Effector memory CD4-positive, alpha-beta T cell (primary cell): ENCODE results near the gene MOB1B.
"Not testable (repeated sequence)": the region's sequence is repeated elsewhere in the genome, so short reads cannot be mapped to it uniquely, and the experiment has no call there.

Source experiments
- DNase-seq, 3 donors: peaks; one replicate each; pipeline ENCODE4 v3.0.0-alpha.2; 2020
- H3K27ac ChIP-seq: 2 replicates; pipeline ENCODE4 v1.7.0; 2013; ENCODE audit warnings: mild to moderate bottlenecking, low read length, moderate library complexity; ENCODE audit not compliant: insufficient read depth, poor library complexity, severe bottlenecking
- H3K27me3 ChIP-seq: replicated peaks from 2 replicates; pipeline ENCODE4 v1.7.0; 2013; ENCODE audit warnings: mild to moderate bottlenecking, low read length; ENCODE audit not compliant: insufficient read depth, control insufficient read depth, poor library complexity, severe bottlenecking
- H3K36me3 ChIP-seq: 2 replicates; pipeline ENCODE4 v1.7.0; 2013; ENCODE audit warnings: mild to moderate bottlenecking, low read length, moderate library complexity; ENCODE audit not compliant: control insufficient read depth, insufficient read depth
- H3K4me1 ChIP-seq: 2 replicates; pipeline ENCODE4 v1.7.0; 2013; ENCODE audit warnings: low read length, mild to moderate bottlenecking; ENCODE audit not compliant: control insufficient read depth, insufficient read depth, poor library complexity, severe bottlenecking
- H3K4me3 ChIP-seq: 2 replicates; pipeline ENCODE4 v1.7.0; 2013; ENCODE audit warnings: low read length, low read depth, mild to moderate bottlenecking; ENCODE audit not compliant: insufficient read depth, poor library complexity, severe bottlenecking
- H3K9me3 ChIP-seq: 2 replicates; pipeline ENCODE4 v1.7.0; 2013; ENCODE audit warnings: mild to moderate bottlenecking, low read length, moderate library complexity; ENCODE audit not compliant: control insufficient read depth

The MOB1B gene

GRCh38 chr4:70885174-70885573, 17.0 kb upstream of the MOB1B start:
- H3K4me1 ChIP-seq, result no peaks in the 10 kb centered on the region
- DNase-seq, result no peak
- H3K36me3 ChIP-seq, result no peaks in the 10 kb centered on the region
- H3K27me3 ChIP-seq, result no peaks in the 10 kb centered on the region
- H3K9me3 ChIP-seq, result no peaks in the 10 kb centered on the region
- H3K4me3 ChIP-seq, result no peak overlapping the region
- H3K27ac ChIP-seq, result no peak overlapping the region

DNA sequence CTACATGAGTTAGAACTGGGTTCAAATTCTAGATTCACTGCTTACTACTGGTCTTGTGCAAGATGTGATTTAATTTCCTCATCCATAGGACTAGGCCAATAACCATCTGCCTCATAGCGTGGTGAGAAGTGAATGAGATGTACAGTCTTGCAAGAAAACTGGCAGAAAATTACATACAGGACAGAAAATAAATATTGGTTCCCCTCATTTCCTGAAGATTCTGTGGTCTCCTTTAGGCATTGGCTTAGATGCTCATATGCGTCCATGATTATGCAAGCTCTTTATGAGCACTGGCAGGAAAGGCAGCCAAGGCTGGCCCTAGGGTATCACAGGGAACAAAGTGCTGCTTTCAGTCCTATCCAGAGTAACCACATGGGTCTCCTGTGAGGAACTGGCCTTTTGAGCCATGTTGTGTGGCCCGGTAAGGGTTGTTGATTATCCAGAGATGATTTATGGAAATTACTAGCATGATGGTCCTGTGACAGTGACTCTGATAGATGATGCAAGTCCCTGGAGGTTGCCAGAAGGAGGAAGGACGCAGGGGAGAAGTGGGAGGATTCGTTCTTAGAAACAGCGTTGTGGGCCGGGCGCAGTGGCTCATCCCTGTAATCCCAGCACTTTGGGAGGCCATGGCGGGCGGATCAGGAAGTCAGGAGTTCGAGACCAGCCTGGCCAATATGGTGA, 9.9 kb upstream of the MOB1B start:
- H3K9me3 ChIP-seq, result no peaks in the 10 kb centered on the region
- H3K4me3 ChIP-seq, result no peak overlapping the region
- no peaks in the 10 kb centered on the region for H3K27me3 ChIP-seq
- H3K4me1 ChIP-seq, result no peaks in the 10 kb centered on the region
- H3K36me3 ChIP-seq, result no peaks in the 10 kb centered on the region
- no peak overlapping the region for H3K27ac ChIP-seq
- no peak for DNase-seq

DNA sequence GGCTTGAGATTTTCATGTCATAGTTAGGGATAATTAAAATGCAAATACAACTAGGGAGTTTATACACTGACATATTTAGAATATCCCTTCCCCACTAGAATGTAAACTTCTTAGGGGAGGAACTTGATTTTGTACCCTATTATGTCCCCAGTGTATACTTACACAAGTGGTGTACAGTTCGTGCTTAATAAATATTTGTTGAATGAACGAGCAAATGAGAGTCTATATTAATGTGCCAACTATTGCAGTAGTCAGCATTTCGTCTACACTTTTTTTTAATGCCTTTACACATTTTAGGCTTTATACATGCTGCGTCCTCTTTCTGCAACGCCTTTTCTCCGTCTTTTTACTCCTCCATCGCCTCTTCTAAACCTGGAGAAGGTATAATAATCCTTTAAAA, 8.4 kb upstream of the MOB1B start:
- H3K4me1 ChIP-seq, result no peaks in the 10 kb centered on the region
- H3K4me3 ChIP-seq, result no peak overlapping the region
- DNase-seq, result no peak
- no peaks in the 10 kb centered on the region for H3K9me3 ChIP-seq
- no peaks in the 10 kb centered on the region for H3K36me3 ChIP-seq
- H3K27ac ChIP-seq, result no peak overlapping the region
- H3K27me3 ChIP-seq, result no peaks in the 10 kb centered on the region

GRCh38 chr4:70895405-70895804, 6.8 kb upstream of the MOB1B start:
- Histone ChIP-seq H3K4me3 (no peak overlapping the region), H3K36me3 (no peaks in the 10 kb centered on the region), H3K27ac (no peak overlapping the region), H3K4me1 (no peaks in the 10 kb centered on the region), H3K27me3 (no peaks in the 10 kb centered on the region), H3K9me3 (no peaks in the 10 kb centered on the region)
- DNase-seq, result no peak

- DNase-seq, result no peak
- Histone ChIP-seq H3K4me3 (no peak overlapping the region), H3K36me3 (no peaks in the 10 kb centered on the region), H3K9me3 (no peaks in the 10 kb centered on the region), H3K4me1 (no peaks in the 10 kb centered on the region), H3K27me3 (no peaks in the 10 kb centered on the region), H3K27ac (no peak overlapping the region)
Measured at GRCh38 chr4:70895811-70896491, 6.2 kb upstream of the MOB1B start.

- not testable (repeated sequence) for H3K9me3 ChIP-seq, DNase-seq, H3K27ac ChIP-seq, H3K4me3 ChIP-seq, H3K27me3 ChIP-seq, H3K36me3 ChIP-seq, H3K4me1 ChIP-seq
Measured at GRCh38 chr4:70898581-70898980, 3.6 kb upstream of the MOB1B start.

GRCh38 chr4:70901607-70901983, 574 bp upstream of the MOB1B start:
- Histone ChIP-seq H3K27me3 (no peaks in the 10 kb centered on the region), H3K36me3 (no peaks in the 10 kb centered on the region), H3K9me3 (no peaks in the 10 kb centered on the region), H3K27ac (peak overlapping the region; percentile 66), H3K4me1 (peaks cover 7% of the 10 kb centered on the region), H3K4me3 (peak overlapping the region; percentile 88)
- no peak for DNase-seq

DNA sequence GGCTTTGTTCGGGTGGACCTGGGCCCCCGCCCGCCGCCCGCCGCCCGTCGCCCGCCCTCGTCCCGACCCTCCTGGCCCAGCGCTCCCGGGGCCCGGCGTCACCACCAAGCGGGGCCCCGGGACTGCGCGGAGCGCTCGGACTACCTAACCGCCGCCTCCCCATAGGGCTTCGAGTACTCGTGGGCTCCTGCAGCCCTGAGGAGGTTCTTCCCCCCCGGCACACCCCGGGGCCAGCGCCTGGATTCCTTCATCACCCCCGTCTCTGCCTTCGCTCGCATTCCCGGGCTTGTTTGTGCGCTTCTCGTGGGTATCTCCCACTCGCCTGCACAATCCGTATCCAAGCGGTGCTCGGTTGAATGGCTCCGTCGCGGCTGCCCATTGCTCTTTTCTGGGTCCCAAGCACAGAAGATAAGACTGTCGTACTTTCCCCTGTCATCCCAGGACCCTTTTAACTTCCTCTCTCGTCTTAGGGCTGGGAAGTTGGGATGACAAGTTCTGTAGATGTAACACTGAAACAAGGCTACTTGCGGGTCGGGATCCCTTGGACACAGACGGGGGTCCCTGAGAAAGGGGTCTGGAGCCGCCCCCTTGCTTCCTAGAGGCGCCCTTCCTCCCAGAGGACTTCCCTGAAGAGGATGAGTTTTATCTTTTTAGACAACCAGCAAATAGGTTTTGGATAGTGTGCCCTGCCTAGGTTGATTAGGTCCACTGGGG, 565 bp downstream of the MOB1B start:
- no peaks in the 10 kb centered on the region for H3K27me3 ChIP-seq
- H3K4me3 ChIP-seq, result peak overlapping the region; percentile 88
- DNase-seq, result no peak
- H3K4me1 ChIP-seq, result peaks cover 7% of the 10 kb centered on the region
- H3K27ac ChIP-seq, result peak overlapping the region; percentile 66
- no peaks in the 10 kb centered on the region for H3K36me3 ChIP-seq
- H3K9me3 ChIP-seq, result no peaks in the 10 kb centered on the region

- no peak for DNase-seq
- H3K36me3 ChIP-seq, result no peaks in the 10 kb centered on the region
- peaks cover 7% of the 10 kb centered on the region for H3K4me1 ChIP-seq
- peak overlapping the region; percentile 88 for H3K4me3 ChIP-seq
- H3K27ac ChIP-seq, result no peak overlapping the region
- no peaks in the 10 kb centered on the region for H3K9me3 ChIP-seq
- H3K27me3 ChIP-seq, result no peaks in the 10 kb centered on the region
Measured at GRCh38 chr4:70903291-70903603, 1.1 kb downstream of the MOB1B start.

GRCh38 chr4:70908993-70909556, 6.9 kb downstream of the MOB1B start:
- no peak for DNase-seq
- Histone ChIP-seq H3K27ac (no peak overlapping the region), H3K36me3 (no peaks in the 10 kb centered on the region), H3K4me3 (no peak overlapping the region), H3K4me1 (no peaks in the 10 kb centered on the region), H3K9me3 (no peaks in the 10 kb centered on the region), H3K27me3 (no peaks in the 10 kb centered on the region)
